ENCODE measurements around the gene LENG9.

LENG9 gene

GRCh38 chr19:54412877-54413276 is 50.7 kb downstream of the LENG9 start:
- Histone ChIP-seq H3K79me2 (ENCODE audit: low read length) (no peaks in the 10 kb centered on the region), H3K4me3 (ENCODE audit: low read length) (no peak overlapping the region), H3K4me1 (ENCODE audit: low read length) (no peaks in the 10 kb centered on the region), H2AFZ (ENCODE audit: low read length) (no peak overlapping the region), H4K20me1 (ENCODE audit: insufficient read depth, low read length) (no peaks in the 10 kb centered on the region), H3K27me3 (replicated peaks; ENCODE audit: insufficient read depth, low read length) (peaks cover 42% of the 10 kb centered on the region), H3K9ac (ENCODE audit: low read length) (no peak overlapping the region), H3K9me3 (replicated peaks; ENCODE audit: insufficient read depth, low read length) (no peaks in the 10 kb centered on the region), H3K4me2 (ENCODE audit: low read depth, low read length) (no peak overlapping the region), H3K36me3 (replicated peaks; ENCODE audit: insufficient read depth, low read length) (no peaks in the 10 kb centered on the region), H3F3A (ENCODE audit: insufficient read depth, low read length) (no peaks in the 10 kb centered on the region), H3K27ac (ENCODE audit: low read length) (no peak overlapping the region), H3K9me2 (replicated peaks; ENCODE audit: insufficient read depth, low read length) (no peaks in the 10 kb centered on the region)
- DNase-seq, result no peak
- TF ChIP-seq EZH2 (optimal IDR thresholded peaks at IDR 0.05; ENCODE audit: low read depth, low read length) (no peak), EZH2phosphoT487 (IDR thresholded peaks at IDR 0.05; ENCODE audit: low read length) (no peak), CTCF (IDR thresholded peaks at IDR 0.05; ENCODE audit: low read length) (no peak)

Measured in MM.1S (cell line).